GM12891 (cell line): ENCODE results near the gene REV1.

Experiments
- POLR2A ChIP-seq: IDR thresholded peaks from 2 replicates; pipeline ENCODE4 v1.6.1; 2011; ENCODE audit warnings: low read depth, low read length, control low read depth
- POLR2AphosphoS5 ChIP-seq: IDR thresholded peaks from 2 replicates; pipeline ENCODE4 v1.6.1; 2011; ENCODE audit warnings: low read depth, low read length, control low read depth
- POU2F2 ChIP-seq: IDR thresholded peaks from 2 replicates; pipeline ENCODE4 v1.6.1; 2011; ENCODE audit warnings: low read depth, mild to moderate bottlenecking, control low read depth, low read length, moderate library complexity
- TAF1 ChIP-seq: IDR thresholded peaks from 2 replicates; pipeline ENCODE4 v1.6.1; 2011; ENCODE audit warnings: low read depth, low read length, control low read depth

- TF ChIP-seq POLR2AphosphoS5, result no peak
- TF ChIP-seq TAF1, result no peak
- TF ChIP-seq POLR2A, result no peak
- TF ChIP-seq POU2F2, result no peak
Observed at GRCh38 chr2:99473518-99474083, 16.2 kb downstream of the REV1 start.
